Activated CD8-positive, alpha-beta memory T cell treated with anti-CD3 and anti-CD28 coated beads, Interleukin-2, amount 10 ng/mL, durations not matched to agents 7 days and 5 days (primary cell): ENCODE measurements around the gene NUP85. TPM values are rescaled to one million over a fixed set of nuclear protein-coding genes. Genes with fewer than 3 reads are reported as not detected.

ENCODE experiments used
- ATAC-seq: fragments of 150-1000 bp; cut with Tn5 transposase; one replicate; pipeline ENCODE4 v1.10.0; 2021; ENCODE audit warnings: moderate library complexity
- CTCF ChIA-PET: fragments of 350-600 bp; sonication (Branson Sonifier 250); formaldehyde crosslinking; loops from one replicate; lab custom pipeline; 2021; ENCODE audit warnings: antibody characterized with exemption; lab: Charles Lee
- DNase-seq: peaks from one replicate; pipeline ENCODE4 v3.0.0-alpha.2; 2020
- H3K27ac Mint-ChIP-seq: one replicate; pipeline ENCODE4 v1.8.0; 2021; ENCODE audit warnings: mild to moderate bottlenecking, mixed read lengths
- H3K27me3 Mint-ChIP-seq: one replicate; pipeline ENCODE4 v1.8.0; 2021; ENCODE audit warnings: mixed read lengths
- H3K36me3 Mint-ChIP-seq: one replicate; pipeline ENCODE4 v1.8.0; 2021; ENCODE audit warnings: mild to moderate bottlenecking, mixed read lengths
- H3K4me1 Mint-ChIP-seq: one replicate; pipeline ENCODE4 v1.8.0; 2021; ENCODE audit warnings: mixed read lengths
- H3K4me3 Mint-ChIP-seq: one replicate; pipeline ENCODE4 v1.8.0; 2021; ENCODE audit warnings: mild to moderate bottlenecking, moderate library complexity, mixed read lengths
- H3K9me3 Mint-ChIP-seq: one replicate; pipeline ENCODE4 v1.8.0; 2022; ENCODE audit warnings: low read depth, mixed read lengths
- total RNA-seq, 2 experiments: library from RNA; stranded (reverse); gene quantifications; one replicate each; pipeline ENCODE4 v1.2.3, GENCODE V29; 2021

NUP85 gene
- total RNA-seq, 2 experiments from 2014 or later: 164 to 176 TPM

GRCh38 chr17:75238020-75238580 is 32.6 kb downstream of the NUP85 start:
- Mint-ChIP-seq H3K4me3 (no peak overlapping the region), H3K4me1 (peaks cover 26% of the 10 kb centered on the region), H3K9me3 (no peaks in the 10 kb centered on the region), H3K36me3 (peaks cover 42% of the 10 kb centered on the region), H3K27me3 (no peaks in the 10 kb centered on the region), H3K27ac (no peak overlapping the region)
- CTCF ChIA-PET: interaction anchor here (0.8 to 4.9 kb wide), 6 partner anchors 13 to 276 kb away, joined by 3 to 26 read pairs (median 4); partner anchors contain the start of gene GGA3
- ATAC-seq: no peak
- no peak for DNase-seq

- Mint-ChIP-seq H3K9me3 (no peaks in the 10 kb centered on the region), H3K36me3 (peaks cover 39% of the 10 kb centered on the region), H3K4me1 (peaks cover 32% of the 10 kb centered on the region), H3K4me3 (no peak overlapping the region), H3K27ac (peak overlapping the region; percentile 70), H3K27me3 (no peaks in the 10 kb centered on the region)
- DNase-seq (peak; percentile 72), ATAC-seq (peak; percentile 74)
- CTCF ChIA-PET: interaction anchor here (0.7 to 4.9 kb wide), 10 partner anchors 8 to 277 kb away, joined by 3 to 33 read pairs (median 5); partner anchors contain the start of genes GGA3, MIF4GD and NT5C
Measured at GRCh38 chr17:75238684-75239191, 33.3 kb downstream of the NUP85 start.

- CTCF ChIA-PET: interaction anchor here (0.7 to 4.9 kb wide), 11 partner anchors 8 to 278 kb away, joined by 3 to 33 read pairs (median 5); partner anchors contain the start of genes GGA3, MIF4GD and NT5C
- Mint-ChIP-seq H3K36me3 (peaks cover 41% of the 10 kb centered on the region), H3K27ac (no peak overlapping the region), H3K9me3 (no peaks in the 10 kb centered on the region), H3K27me3 (no peaks in the 10 kb centered on the region), H3K4me3 (no peak overlapping the region), H3K4me1 (peaks cover 34% of the 10 kb centered on the region)
- ATAC-seq (no peak), DNase-seq (no peak)
Measured at GRCh38 chr17:75239214-75239613, 33.7 kb downstream of the NUP85 start.

- Mint-ChIP-seq H3K36me3 (peaks cover 36% of the 10 kb centered on the region), H3K27ac (no peak overlapping the region), H3K4me1 (peaks cover 34% of the 10 kb centered on the region), H3K9me3 (no peaks in the 10 kb centered on the region), H3K4me3 (no peak overlapping the region), H3K27me3 (no peaks in the 10 kb centered on the region)
- DNase-seq: no peak
- no peak for ATAC-seq
- CTCF ChIA-PET: interaction anchor here (0.8 to 4.9 kb wide), 18 partner anchors 10 to 278 kb away, joined by 3 to 33 read pairs (median 5); partner anchors contain the start of genes GGA3, MIF4GD, MRPS7 and NT5C
Measured at GRCh38 chr17:75239778-75240393, 34.4 kb downstream of the NUP85 start.

- peak; percentile 53 for DNase-seq
- Mint-ChIP-seq H3K36me3 (peaks cover 33% of the 10 kb centered on the region), H3K4me3 (no peak overlapping the region), H3K9me3 (no peaks in the 10 kb centered on the region), H3K27me3 (no peaks in the 10 kb centered on the region), H3K27ac (no peak overlapping the region), H3K4me1 (peaks cover 34% of the 10 kb centered on the region)
- CTCF ChIA-PET: interaction anchor here (0.5 to 4.9 kb wide), 16 partner anchors 10 to 206 kb away, joined by 3 to 33 read pairs (median 4); partner anchors contain the start of genes GGA3, MIF4GD, MRPS7 and NUP85
- no peak for ATAC-seq
Measured at GRCh38 chr17:75240394-75241142, 35.1 kb downstream of the NUP85 start.

GRCh38 chr17:75241143-75241430 is 35.6 kb downstream of the NUP85 start:
- H3K4me3 Mint-ChIP-seq: no peak overlapping the region
- peaks cover 34% of the 10 kb centered on the region for H3K4me1 Mint-ChIP-seq
- CTCF ChIA-PET: interaction anchor here (0.5 to 4.9 kb wide), 13 partner anchors 9 to 206 kb away, joined by 3 to 33 read pairs (median 6); partner anchors contain the start of genes GGA3, MIF4GD, MRPS7 and NUP85
- no peaks in the 10 kb centered on the region for H3K9me3 Mint-ChIP-seq
- no peak overlapping the region for H3K27ac Mint-ChIP-seq
- no peaks in the 10 kb centered on the region for H3K27me3 Mint-ChIP-seq
- DNase-seq: no peak
- peaks cover 31% of the 10 kb centered on the region for H3K36me3 Mint-ChIP-seq
- ATAC-seq: no peak

- Mint-ChIP-seq H3K27me3 (no peaks in the 10 kb centered on the region), H3K36me3 (peaks cover 27% of the 10 kb centered on the region), H3K27ac (peak overlapping the region; percentile 81), H3K9me3 (no peaks in the 10 kb centered on the region), H3K4me1 (peaks cover 34% of the 10 kb centered on the region), H3K4me3 (no peak overlapping the region)
- no peak for ATAC-seq
- no peak for DNase-seq
- CTCF ChIA-PET: interaction anchor here (0.5 to 4.0 kb wide), 11 partner anchors 9 to 188 kb away, joined by 3 to 33 read pairs (median 8); partner anchors contain the start of genes GGA3, MIF4GD, MRPS7 and NUP85
Measured at GRCh38 chr17:75241502-75241901, 36.0 kb downstream of the NUP85 start.

- peak; percentile 15 for ATAC-seq
Measured at GRCh38 chr17:75241996-75242460, 36.5 kb downstream of the NUP85 start.

GRCh38 chr17:75242461-75243042 is 37.1 kb downstream of the NUP85 start:
- H3K4me1 Mint-ChIP-seq: peaks cover 34% of the 10 kb centered on the region
- H3K36me3 Mint-ChIP-seq: peaks cover 20% of the 10 kb centered on the region
- H3K9me3 Mint-ChIP-seq: no peaks in the 10 kb centered on the region
- DNase-seq: peak; percentile 61
- H3K27ac Mint-ChIP-seq: peak overlapping the region; percentile 81
- no peaks in the 10 kb centered on the region for H3K27me3 Mint-ChIP-seq
- peak; percentile 59 for ATAC-seq
- CTCF ChIA-PET: interaction anchor here (0.7 to 4.0 kb wide), 11 partner anchors 8 to 281 kb away, joined by 3 to 33 read pairs (median 4); partner anchors contain the start of genes GGA3, MIF4GD and MRPS7
- H3K4me3 Mint-ChIP-seq: no peak overlapping the region

More at GRCh38 chr17:75241996-75242460, 36.5 kb downstream of the NUP85 start:
- Mint-ChIP-seq H3K4me1 (peaks cover 34% of the 10 kb centered on the region), H3K4me3 (no peak overlapping the region), H3K9me3 (no peaks in the 10 kb centered on the region), H3K27ac (peak overlapping the region; percentile 81), H3K27me3 (no peaks in the 10 kb centered on the region), H3K36me3 (peaks cover 24% of the 10 kb centered on the region)
- DNase-seq: no peak
- CTCF ChIA-PET: interaction anchor here (0.7 to 4.0 kb wide), 12 partner anchors 8 to 280 kb away, joined by 3 to 33 read pairs (median 4); partner anchors contain the start of genes GGA3, MIF4GD and MRPS7

- peak overlapping the region; percentile 7 for H3K27ac Mint-ChIP-seq
- H3K9me3 Mint-ChIP-seq: no peaks in the 10 kb centered on the region
- CTCF ChIA-PET: interaction anchor here (0.9 to 1.4 kb wide), 4 partner anchors 17 to 357 kb away, joined by 3 to 6 read pairs (median 4); partner anchors contain the start of genes GGA3, MIF4GD and MRPS7
- peaks cover 30% of the 10 kb centered on the region for H3K4me1 Mint-ChIP-seq
- DNase-seq: no peak
- H3K36me3 Mint-ChIP-seq: peaks cover 15% of the 10 kb centered on the region
- no peak for ATAC-seq
- no peaks in the 10 kb centered on the region for H3K27me3 Mint-ChIP-seq
- no peak overlapping the region for H3K4me3 Mint-ChIP-seq
Measured at GRCh38 chr17:75244133-75244866, 38.8 kb downstream of the NUP85 start.

GRCh38 chr17:75245011-75245410 is 39.5 kb downstream of the NUP85 start:
- CTCF ChIA-PET: interaction anchor here (0.9 to 1.4 kb wide), 3 partner anchors 26 to 356 kb away, joined by 3 to 5 read pairs (median 4); partner anchors contain the start of gene MIF4GD
- no peak for ATAC-seq
- no peaks in the 10 kb centered on the region for H3K27me3 Mint-ChIP-seq
- no peak overlapping the region for H3K27ac Mint-ChIP-seq
- no peak overlapping the region for H3K4me3 Mint-ChIP-seq
- peaks cover 15% of the 10 kb centered on the region for H3K36me3 Mint-ChIP-seq
- DNase-seq: no peak
- peaks cover 37% of the 10 kb centered on the region for H3K4me1 Mint-ChIP-seq
- no peaks in the 10 kb centered on the region for H3K9me3 Mint-ChIP-seq

- H3K4me1 Mint-ChIP-seq: peaks cover 43% of the 10 kb centered on the region
- ATAC-seq (no peak), DNase-seq (no peak)
- H3K4me3 Mint-ChIP-seq: no peak overlapping the region
- no peak overlapping the region for H3K27ac Mint-ChIP-seq
- no peaks in the 10 kb centered on the region for H3K9me3 Mint-ChIP-seq
- H3K27me3 Mint-ChIP-seq: no peaks in the 10 kb centered on the region
- peaks cover 11% of the 10 kb centered on the region for H3K36me3 Mint-ChIP-seq
- CTCF ChIA-PET: interaction anchor here (0.8 to 2.0 kb wide), 3 partner anchors 10 to 24 kb away, joined by 3 to 11 read pairs (median 4); partner anchors contain the start of genes GGA3, MIF4GD and MRPS7
Measured at GRCh38 chr17:75246404-75246803, 40.9 kb downstream of the NUP85 start.
